HEK293 (cell line): ENCODE measurements around the gene SPECC1.

ENCODE experiments used
- CTCF ChIA-PET: fragments of 350-600 bp; formaldehyde crosslinking; extraction: SDS; loops from one replicate; lab custom pipeline; 2021; ENCODE audit warnings: antibody characterized with exemption; lab: Yijun Ruan, JAX
- POLR2A ChIA-PET: fragments of 300-600 bp; formaldehyde crosslinking; extraction: SDS; loops from one replicate; lab custom pipeline; 2020; ENCODE audit warnings: antibody characterized with exemption, inconsistent platforms; lab: Yijun Ruan, JAX
- H3K27ac ChIP-seq: fragments of 200-500 bp; sonication (Bioruptor generic); 2 replicates; pipeline ENCODE4 v1.5.1; 2014; ENCODE audit warnings: low read depth, low read length, control low read depth, inconsistent platforms; ENCODE audit errors: extremely low read depth
- H3K36me3 ChIP-seq, 2 experiments: fragments of 200-500 bp in 1 of 2; sonication (Bioruptor generic) in 1 of 2; 1 replicate in 1 of 2; 2 replicates in 1 of 2; pipeline ENCODE4 v1.5.1; 2014 to 2017; ENCODE audit warnings: inconsistent platforms in 2 of 2, low read length in 2 of 2; ENCODE audit not compliant: control insufficient read depth in 2 of 2, insufficient read depth in 1 of 2
- H3K4me1 ChIP-seq: fragments of 200-500 bp; sonication (Bioruptor generic); 2 replicates; pipeline ENCODE4 v1.5.1; 2014; ENCODE audit warnings: mild to moderate bottlenecking, low read length, inconsistent platforms; ENCODE audit not compliant: control insufficient read depth, insufficient read depth
- H3K4me3 ChIP-seq: 2 replicates; pipeline ENCODE4 v1.5.1; 2011; ENCODE audit warnings: low read depth, mild to moderate bottlenecking, control low read depth, low read length, moderate library complexity
- H3K9me3 ChIP-seq: fragments of 200-500 bp; sonication (Bioruptor generic); 2 replicates; pipeline ENCODE4 v1.5.1; 2014; ENCODE audit warnings: low read depth, low read length, inconsistent platforms; ENCODE audit not compliant: control insufficient read depth, insufficient read depth
- IKZF3 ChIP-seq: fragments of 450-650 bp; IDR thresholded peaks from 2 replicates; pipeline ENCODE4 v1.5.0; 2018; ENCODE audit warnings: missing biosample characterization, mild to moderate bottlenecking, missing genetic modification characterization, moderate library complexity
- RBAK ChIP-seq: fragments of 450-650 bp; formaldehyde crosslinking; IDR thresholded peaks from 2 replicates; pipeline ENCODE4 v1.5.1; 2016; ENCODE audit warnings: missing biosample characterization, missing genetic modification characterization
- SCRT2 ChIP-seq: fragments of 450-650 bp; formaldehyde crosslinking; IDR thresholded peaks from 2 replicates; pipeline ENCODE4 v1.5.1; 2016; ENCODE audit warnings: missing biosample characterization, missing genetic modification characterization
- ZNF221 ChIP-seq: fragments of 450-650 bp; formaldehyde crosslinking; IDR thresholded peaks from 2 replicates; pipeline ENCODE4 v1.5.1; 2017; ENCODE audit warnings: missing biosample characterization, missing genetic modification characterization, borderline replicate concordance
- ZNF302 ChIP-seq: fragments of 450-650 bp; formaldehyde crosslinking; IDR thresholded peaks from 2 replicates; pipeline ENCODE4 v1.5.1; 2016; ENCODE audit warnings: missing biosample characterization, missing genetic modification characterization, low read depth
- ZNF341 ChIP-seq: fragments of 450-650 bp; formaldehyde crosslinking; IDR thresholded peaks from 2 replicates; pipeline ENCODE4; 2016; ENCODE audit warnings: low read depth, missing biosample characterization, missing genetic modification characterization
- ZNF362 ChIP-seq: fragments of 450-650 bp; formaldehyde crosslinking; IDR thresholded peaks from 2 replicates; pipeline ENCODE4 v1.5.1; 2016; ENCODE audit warnings: missing biosample characterization, missing genetic modification characterization
- ZNF518A ChIP-seq: fragments of 450-650 bp; formaldehyde crosslinking; conservative IDR thresholded peaks from 2 replicates; pipeline ENCODE4 v1.5.1; 2016; ENCODE audit warnings: low read depth, missing biosample characterization, missing genetic modification characterization
- ZNF530 ChIP-seq: fragments of 450-650 bp; formaldehyde crosslinking; IDR thresholded peaks from 2 replicates; pipeline ENCODE4 v1.5.1; 2016; ENCODE audit warnings: low read depth, missing biosample characterization, missing genetic modification characterization
- ZNF585B ChIP-seq: fragments of 450-650 bp; formaldehyde crosslinking; IDR thresholded peaks from 2 replicates; pipeline ENCODE4 v1.5.1; 2016; ENCODE audit warnings: missing biosample characterization, missing genetic modification characterization
- ZNF670 ChIP-seq: fragments of 450-650 bp; formaldehyde crosslinking; IDR thresholded peaks from 2 replicates; pipeline ENCODE4 v1.5.1; 2016; ENCODE audit warnings: missing biosample characterization, missing genetic modification characterization, low read depth
- ZNF677 ChIP-seq: fragments of 450-650 bp; IDR thresholded peaks from 2 replicates; pipeline ENCODE4 v1.5.0; 2018; ENCODE audit warnings: missing biosample characterization, mild to moderate bottlenecking, missing genetic modification characterization, moderate library complexity
- ZNF76 ChIP-seq: fragments of 450-650 bp; formaldehyde crosslinking; IDR thresholded peaks from 2 replicates; pipeline ENCODE4; 2016; ENCODE audit warnings: low read depth, missing biosample characterization, missing genetic modification characterization, borderline replicate concordance

The SPECC1 gene

GRCh38 chr17:20267459-20267842 is 258.3 kb downstream of the SPECC1 start (continued):
- TF ChIP-seq ZNF518A (tag by site-specific recombination), result no peak
- TF ChIP-seq ZNF341 (tag by site-specific recombination), result peak; percentile 71
- TF ChIP-seq ZNF302 (tag by site-specific recombination), result no peak
- no peak for TF ChIP-seq ZNF76 (tag by site-specific recombination)
- TF ChIP-seq IKZF3 (tag by site-specific recombination), result no peak

- H3K27ac ChIP-seq, result no peak overlapping the region
- no peak overlapping the region for H3K4me3 ChIP-seq
- ChIA-PET POLR2A (interaction anchor here (0.6 kb wide), 1 partner anchor 16 kb away, joined by 3 read pairs; no protein-coding TSS in a partner anchor), CTCF (no interaction called here)
- peaks cover 20% of the 10 kb centered on the region for H3K4me1 ChIP-seq
- H3K9me3 ChIP-seq, result no peaks in the 10 kb centered on the region
- TF ChIP-seq ZNF362 (peak; percentile 92), ZNF585B (tag by site-specific recombination) (no peak), ZNF530 (no peak), ZNF670 (tag by site-specific recombination) (no peak)
- peaks cover 3 to 13% of the 10 kb centered on the region in 2 experiments for H3K36me3 ChIP-seq
These were observed 261.2 kb downstream of the SPECC1 start for GRCh38 chr17:20270369-20270768.

GRCh38 chr17:20271011-20271610 is 262.0 kb downstream of the SPECC1 start:
- no peak overlapping the region for H3K27ac ChIP-seq
- TF ChIP-seq ZNF221 (tag by site-specific recombination) (no peak), ZNF677 (tag by site-specific recombination) (peak; percentile 78), SCRT2 (tag by site-specific recombination) (peak; percentile 40; the same call in 1 of the 2 replicates), RBAK (tag by site-specific recombination) (no peak)
- no peak overlapping the region for H3K4me3 ChIP-seq
- H3K9me3 ChIP-seq, result no peaks in the 10 kb centered on the region
- ChIA-PET POLR2A (no interaction called here), CTCF (interaction anchor here (0.7 kb wide), 2 partner anchors 11 to 241 kb away, joined by 3 to 4 read pairs; no protein-coding TSS in a partner anchor)
- peaks cover 3 to 13% of the 10 kb centered on the region in 2 experiments for H3K36me3 ChIP-seq
- peaks cover 20% of the 10 kb centered on the region for H3K4me1 ChIP-seq
